Tibial nerve (tissue), 4 donors: ENCODE measurements around the gene STYXL2. TPM values are rescaled to one million over a fixed set of nuclear protein-coding genes. Genes with fewer than 3 reads are reported as not detected.

Source experiments
- DNase-seq, 2 donors: peaks; one replicate each; pipeline ENCODE4 v3.0.0-alpha.2; 2019; ENCODE audit warnings: low spot score in 2 of 2
- H3K27ac ChIP-seq, 4 donors: fragments of 200-600 bp; sonication (generic) in 3 of 4; one replicate each; pipeline ENCODE4 v1.5.1; 2017 to 2019; ENCODE audit warnings: mild to moderate bottlenecking in 1 of 4
- H3K27me3 ChIP-seq, 2 donors: fragments of 200-600 bp; sonication (generic) in 1 of 2; one replicate each; pipeline versions ENCODE4 v1.5.1 to v1.6.0; 2017 to 2019
- H3K36me3 ChIP-seq, 3 donors: fragments of 200-600 bp; sonication (generic); one replicate each; pipeline ENCODE4 v1.5.1; 2018 to 2019
- H3K4me1 ChIP-seq, 4 donors: fragments of 200-600 bp; sonication (generic) in 3 of 4; one replicate each; pipeline ENCODE4 v1.5.1; 2017 to 2019
- H3K4me3 ChIP-seq, 4 donors: fragments of 200-600 bp; sonication (generic) in 3 of 4; one replicate each; pipeline ENCODE4 v1.5.1; 2017 to 2019; ENCODE audit warnings: mild to moderate bottlenecking in 1 of 4, moderate library complexity in 1 of 4
- H3K9me3 ChIP-seq, 4 donors: fragments of 200-600 bp; sonication (generic) in 3 of 4; one replicate each; pipeline ENCODE4 v1.5.1; 2017 to 2019
- CTCF ChIP-seq, 5 experiments: fragments of 200-600 bp in 3 of 5; fragments of 450-650 bp in 2 of 5; sonication (generic) in 3 of 5; IDR thresholded peaks; one replicate each; pipeline ENCODE4 v1.5.1; 2016 to 2019; ENCODE audit warnings: antibody characterized with exemption in 5 of 5, mild to moderate bottlenecking in 3 of 5, moderate library complexity in 2 of 5
- EP300 ChIP-seq, 2 donors: sonication (generic); formaldehyde crosslinking; IDR thresholded peaks; one replicate each; pipeline ENCODE4 v1.6.1; 2017; ENCODE audit warnings: antibody characterized with exemption in 2 of 2, mild to moderate bottlenecking in 1 of 2
- POLR2A ChIP-seq, 2 donors: fragments of 450-650 bp; IDR thresholded peaks; one replicate each; pipeline ENCODE4 v1.6.1; 2017; ENCODE audit warnings: antibody characterized with exemption in 2 of 2, mild to moderate bottlenecking in 2 of 2, moderate library complexity in 2 of 2
- WGBS, 2 donors: methylation state at CpG; one replicate each; pipeline ENCODE4 v1.1.5; 2018; 5-methylcytosine and 5-hydroxymethylcytosine counted together
- total RNA-seq, 4 donors: library from RNA; depleted of rRNA; stranded (reverse); fragments of >200 nt; gene quantifications; one replicate each; pipeline ENCODE4 v1.1.0, GENCODE V29; 2016

Gene STYXL2
- total RNA-seq, 4 donors from 2014 or later = 0.22 TPM; not detected in 3

GRCh38 chr1:167137332-167137781, 43.5 kb downstream of the STYXL2 start:
- H3K27ac ChIP-seq = no peak overlapping the region

GRCh38 chr1:167137793-167138510, 44.1 kb downstream of the STYXL2 start:
- H3K36me3 ChIP-seq = no peaks in the 10 kb centered on the region
- no peak for DNase-seq
- TF ChIP-seq EP300 (IDR thresholded peaks at IDR 0.05) (no peak), POLR2A (IDR thresholded peaks at IDR 0.05) (no peak), CTCF (IDR thresholded peaks at IDR 0.05) (no peak)
- H3K27me3 ChIP-seq = no peaks in the 10 kb centered on the region
- no peaks in the 10 kb centered on the region for H3K4me1 ChIP-seq
- no peak overlapping the region for H3K4me3 ChIP-seq
- peaks cover 0 to 7% (median 0%) of the 10 kb centered on the region in 4 donors for H3K9me3 ChIP-seq
- no peak overlapping the region for H3K27ac ChIP-seq
- 42 to 44% methylated on average over 3 of the region's 3 CpGs for whole genome bisulfite sequencing, 2 donors

More at GRCh38 chr1:167137332-167137781, 43.5 kb downstream of the STYXL2 start:
- no peaks in the 10 kb centered on the region for H3K27me3 ChIP-seq
- H3K4me3 ChIP-seq = no peak overlapping the region
- WGBS, 2 donors = 28 to 32% methylated on average over 6 of the region's 6 CpGs
- no peaks in the 10 kb centered on the region for H3K36me3 ChIP-seq
- TF ChIP-seq EP300 (IDR thresholded peaks at IDR 0.05) (no peak), CTCF (IDR thresholded peaks at IDR 0.05) (no peak), POLR2A (IDR thresholded peaks at IDR 0.05) (no peak)
- DNase-seq = no peak
- H3K4me1 ChIP-seq = no peaks in the 10 kb centered on the region
- H3K9me3 ChIP-seq = peaks cover 0 to under 1% (median 0%) of the 10 kb centered on the region in 4 donors

- Histone ChIP-seq H3K9me3 (peaks cover 0 to 7% (median 0%) of the 10 kb centered on the region in 4 donors), H3K27me3 (no peaks in the 10 kb centered on the region), H3K4me3 (no peak overlapping the region), H3K27ac (no peak overlapping the region), H3K4me1 (no peaks in the 10 kb centered on the region), H3K36me3 (no peaks in the 10 kb centered on the region)
- no peak for DNase-seq
- no peak for TF ChIP-seq CTCF (IDR thresholded peaks at IDR 0.05)
- TF ChIP-seq POLR2A (IDR thresholded peaks at IDR 0.05) = no peak
- TF ChIP-seq EP300 (IDR thresholded peaks at IDR 0.05) = no peak
- 64 to 77% methylated on average over 1 of the region's 1 CpG for WGBS, 2 donors
Observed at GRCh38 chr1:167138703-167139102, 44.8 kb downstream of the STYXL2 start.

GRCh38 chr1:167141963-167142362, 48.1 kb downstream of the STYXL2 start:
- no peak overlapping the region for H3K27ac ChIP-seq
- H3K4me3 ChIP-seq = no peak overlapping the region
- no peaks in the 10 kb centered on the region for H3K36me3 ChIP-seq
- no peak for DNase-seq
- no peaks in the 10 kb centered on the region for H3K4me1 ChIP-seq
- H3K9me3 ChIP-seq = peaks cover 0 to 7% (median 0%) of the 10 kb centered on the region in 4 donors
- 69 to 70% methylated on average over 3 of the region's 3 CpGs for WGBS, 2 donors
- TF ChIP-seq CTCF (IDR thresholded peaks at IDR 0.05) = no peak
- no peaks in the 10 kb centered on the region for H3K27me3 ChIP-seq

Other genes with a start within 250 kb of the STYXL2 start
- 10 to 100 TPM; 10.4 to 16.6 (median 13.1) TPM for gene TADA1, start 217.8 kb upstream of the STYXL2 start, total RNA-seq
- 1 to 10 TPM; 4.4 to 6.7 (median 5.7) TPM for gene ILDR2, start 118.5 kb upstream of the STYXL2 start, total RNA-seq
- gene MAEL, start 104.8 kb upstream of the STYXL2 start, total RNA-seq = 1 to 10 TPM in 1 of 4 donors, under 1 TPM in 2, not detected in 1; 0.63 to 1.2 (median 0.66) TPM
- gene GPA33, start 3.7 kb upstream of the STYXL2 start, total RNA-seq = not detected
- 10 to 100 TPM; 21.0 to 33.7 (median 21.8) TPM for gene POU2F1, start 126.8 kb downstream of the STYXL2 start, total RNA-seq